Osteoblast (primary cell): ENCODE data around the gene G6PC3. TPM values are rescaled to one million over a fixed set of nuclear protein-coding genes. Genes with fewer than 3 reads are reported as not detected.

ENCODE experiments used
- DNase-seq: peaks from one replicate; pipeline ENCODE4 v3.0.0; 2011; ENCODE audit warnings: low spot score, mixed read lengths; ENCODE audit not compliant: insufficient read length; ENCODE audit errors: missing footprints
- H2AFZ ChIP-seq: 2 replicates; pipeline ENCODE4 v1.6.0; 2011; ENCODE audit warnings: mild to moderate bottlenecking, low read length
- H3K27ac ChIP-seq: 2 replicates; pipeline ENCODE4 v1.5.1; 2011; ENCODE audit warnings: mild to moderate bottlenecking, low read depth, low read length, moderate library complexity
- H3K27me3 ChIP-seq: 2 replicates; pipeline ENCODE4 v1.6.0; 2012; ENCODE audit warnings: mild to moderate bottlenecking, control low read depth, inconsistent platforms, low read length, moderate library complexity; ENCODE audit not compliant: insufficient read depth
- H3K36me3 ChIP-seq: 2 replicates; pipeline ENCODE4 v1.5.1; 2011; ENCODE audit warnings: mild to moderate bottlenecking, low read length, control low read depth, moderate library complexity; ENCODE audit not compliant: insufficient read depth
- H3K4me1 ChIP-seq: 2 replicates; pipeline ENCODE4 v1.5.1; 2011; ENCODE audit warnings: mild to moderate bottlenecking, low read length, control low read depth, moderate library complexity; ENCODE audit not compliant: insufficient read depth
- H3K4me2 ChIP-seq: 2 replicates; pipeline ENCODE4 v1.6.0; 2011; ENCODE audit warnings: mild to moderate bottlenecking, low read length; ENCODE audit not compliant: insufficient read depth
- H3K4me3 ChIP-seq: fragments of 200-600 bp; sonication (generic); 3 replicates; pipeline ENCODE4 v1.5.1; 2012; ENCODE audit warnings: mild to moderate bottlenecking, low read length, inconsistent platforms; ENCODE audit not compliant: insufficient read depth
- H3K79me2 ChIP-seq: 2 replicates; pipeline ENCODE4 v1.6.0; 2012; ENCODE audit warnings: mild to moderate bottlenecking, low read length, control low read depth, inconsistent platforms; ENCODE audit not compliant: insufficient read depth
- H3K9me3 ChIP-seq: 2 replicates; pipeline ENCODE4 v1.5.1; 2011; ENCODE audit warnings: low read depth, low read length, control low read depth
- H4K20me1 ChIP-seq: 2 replicates; pipeline ENCODE4 v1.6.0; 2012; ENCODE audit warnings: mild to moderate bottlenecking, low read length, control low read depth; ENCODE audit not compliant: insufficient read depth
- CTCF ChIP-seq: IDR thresholded peaks from 2 replicates; pipeline ENCODE4 v1.5.1; 2011; ENCODE audit warnings: mild to moderate bottlenecking, low read depth, low read length, moderate library complexity; ENCODE audit errors: extremely low read depth
- total RNA-seq: library from RNA; depleted of rRNA; stranded (reverse); fragments of >200 nt; gene quantifications from 2 replicates; pipeline ENCODE4 v1.2.3, GENCODE V29; 2012

G6PC3 gene
- total RNA-seq, 1 donor: 23.5 TPM

GRCh38 chr17:44105941-44106340 lies 35.4 kb downstream of the G6PC3 start:
- no peak overlapping the region for H2AFZ ChIP-seq
- TF ChIP-seq CTCF: no peak
- DNase-seq: no peak
- peaks cover 37% of the 10 kb centered on the region for H3K4me1 ChIP-seq
- no peak overlapping the region for H3K4me2 ChIP-seq
- no peaks in the 10 kb centered on the region for H3K36me3 ChIP-seq
- H4K20me1 ChIP-seq: peaks cover 23% of the 10 kb centered on the region
- no peak overlapping the region for H3K4me3 ChIP-seq
- no peaks in the 10 kb centered on the region for H3K27me3 ChIP-seq
- H3K9me3 ChIP-seq: no peaks in the 10 kb centered on the region
- H3K79me2 ChIP-seq: peaks cover 77% of the 10 kb centered on the region
- H3K27ac ChIP-seq: no peak overlapping the region

GRCh38 chr17:44106801-44107200 lies 36.3 kb downstream of the G6PC3 start:
- Histone ChIP-seq H3K4me1 (peaks cover 39% of the 10 kb centered on the region), H3K4me3 (no peak overlapping the region), H3K27ac (no peak overlapping the region), H3K27me3 (no peaks in the 10 kb centered on the region), H3K4me2 (no peak overlapping the region), H2AFZ (no peak overlapping the region), H3K79me2 (peaks cover 72% of the 10 kb centered on the region), H4K20me1 (peaks cover 23% of the 10 kb centered on the region), H3K9me3 (no peaks in the 10 kb centered on the region), H3K36me3 (no peaks in the 10 kb centered on the region)
- no peak for DNase-seq
- TF ChIP-seq CTCF: no peak

- H3K4me2 ChIP-seq: peak overlapping the region; percentile 87
- H3K27me3 ChIP-seq: no peaks in the 10 kb centered on the region
- H3K36me3 ChIP-seq: no peaks in the 10 kb centered on the region
- no peak overlapping the region for H2AFZ ChIP-seq
- H3K9me3 ChIP-seq: no peaks in the 10 kb centered on the region
- peaks cover 62% of the 10 kb centered on the region for H3K79me2 ChIP-seq
- peaks cover 28% of the 10 kb centered on the region for H4K20me1 ChIP-seq
- peak overlapping the region; percentile 71 for H3K4me3 ChIP-seq
- H3K4me1 ChIP-seq: peaks cover 39% of the 10 kb centered on the region
- peak; percentile 98 for DNase-seq
- H3K27ac ChIP-seq: peak overlapping the region; percentile 95
- no peak for TF ChIP-seq CTCF
Observed at GRCh38 chr17:44108440-44109311, 38.1 kb downstream of the G6PC3 start.

- no peaks in the 10 kb centered on the region for H3K36me3 ChIP-seq
- peaks cover 63% of the 10 kb centered on the region for H3K79me2 ChIP-seq
- no peak for TF ChIP-seq CTCF
- H3K27ac ChIP-seq: peak overlapping the region; percentile 95
- peak overlapping the region; percentile 87 for H3K4me2 ChIP-seq
- DNase-seq: peak; percentile 73
- H3K27me3 ChIP-seq: no peaks in the 10 kb centered on the region
- no peaks in the 10 kb centered on the region for H3K9me3 ChIP-seq
- peaks cover 31% of the 10 kb centered on the region for H4K20me1 ChIP-seq
- H3K4me1 ChIP-seq: peaks cover 39% of the 10 kb centered on the region
- H3K4me3 ChIP-seq: peak overlapping the region; percentile 71
- H2AFZ ChIP-seq: no peak overlapping the region
Observed at GRCh38 chr17:44109312-44109630, 38.7 kb downstream of the G6PC3 start.
